ENCODE data around the gene MGMT.

GRCh38 chr10:129507216-129507889 is 40.3 kb downstream of the MGMT start:
- no peak for TF ChIP-seq CTCF (IDR thresholded peaks at IDR 0.05)
- TF ChIP-seq POLR2A (IDR thresholded peaks at IDR 0.05) = no peak
